Endothelial cell (in vitro differentiated cells): ENCODE results near the gene ATRX. TPM values are rescaled to one million over a fixed set of nuclear protein-coding genes. Genes with fewer than 3 reads are reported as not detected.
"Not testable (repeated sequence)": the region's sequence is repeated elsewhere in the genome, so short reads cannot be mapped to it uniquely, and the experiment has no call there.

Experiments
- DNase-seq: peaks from one replicate; pipeline ENCODE4 v3.0.0; 2021; ENCODE audit warnings: low spot score
- H3K27ac Mint-ChIP-seq: one replicate; pipeline ENCODE4 v1.8.0; 2021; ENCODE audit warnings: mixed read lengths, inconsistent platforms; ENCODE audit not compliant: unreplicated experiment
- H3K27me3 Mint-ChIP-seq: one replicate; pipeline ENCODE4 v1.8.0; 2021; ENCODE audit warnings: mild to moderate bottlenecking, moderate library complexity, mixed read lengths, inconsistent platforms; ENCODE audit not compliant: unreplicated experiment
- H3K36me3 Mint-ChIP-seq: one replicate; pipeline ENCODE4 v1.8.0; 2021; ENCODE audit warnings: mild to moderate bottlenecking, low read depth, mixed read lengths, inconsistent platforms; ENCODE audit not compliant: unreplicated experiment
- H3K4me1 Mint-ChIP-seq: one replicate; pipeline ENCODE4 v1.8.0; 2021; ENCODE audit warnings: mild to moderate bottlenecking, mixed read lengths, inconsistent platforms; ENCODE audit not compliant: unreplicated experiment
- H3K4me3 Mint-ChIP-seq: one replicate; pipeline ENCODE4 v1.8.0; 2021; ENCODE audit warnings: mild to moderate bottlenecking, mixed read lengths, inconsistent platforms; ENCODE audit not compliant: unreplicated experiment
- H3K9me3 Mint-ChIP-seq: one replicate; pipeline ENCODE4 v1.8.0; 2021; ENCODE audit warnings: mixed read lengths, inconsistent platforms; ENCODE audit not compliant: unreplicated experiment
- total RNA-seq: library from RNA; stranded (reverse); fragmentation: NEBNext Ultra II Directional; extraction: Animal tissue kit (Norgen Biotek cat#: 25700); gene quantifications from one replicate; pipeline ENCODE4 v1.2.1, GENCODE V29; 2021; ENCODE audit not compliant: unreplicated experiment
- TF ChIP-seq, protein P1 (sequence below): fragments of 200-600 bp; sonication (generic); IDR thresholded peaks from one replicate; pipeline ENCODE4 v1.5.0; 2021; ENCODE audit warnings: antibody characterized with exemption; ENCODE audit not compliant: unreplicated experiment

Gene ATRX
- total RNA-seq, 1 donor from 2014 or later, result 112 TPM

DNA sequence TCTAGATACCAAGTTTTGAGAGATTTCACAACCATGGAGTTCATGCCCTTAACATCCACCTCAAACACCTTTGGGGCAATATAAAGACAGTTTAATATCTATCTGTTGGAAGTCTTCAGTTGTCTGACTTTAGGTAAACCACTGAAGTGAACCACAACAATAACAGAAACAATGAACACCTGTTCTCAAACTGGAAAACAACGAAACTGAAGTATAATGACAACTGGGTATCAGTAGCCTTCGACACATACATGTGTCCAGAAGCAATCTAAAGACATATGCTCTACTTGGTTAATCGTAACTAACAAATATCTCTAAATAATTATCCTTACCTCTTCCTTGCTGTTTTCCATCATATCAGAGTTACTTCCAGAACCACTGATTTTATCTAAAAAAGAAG is 87.8 kb downstream of the ATRX start:
- TF ChIP-seq, protein P1, sequence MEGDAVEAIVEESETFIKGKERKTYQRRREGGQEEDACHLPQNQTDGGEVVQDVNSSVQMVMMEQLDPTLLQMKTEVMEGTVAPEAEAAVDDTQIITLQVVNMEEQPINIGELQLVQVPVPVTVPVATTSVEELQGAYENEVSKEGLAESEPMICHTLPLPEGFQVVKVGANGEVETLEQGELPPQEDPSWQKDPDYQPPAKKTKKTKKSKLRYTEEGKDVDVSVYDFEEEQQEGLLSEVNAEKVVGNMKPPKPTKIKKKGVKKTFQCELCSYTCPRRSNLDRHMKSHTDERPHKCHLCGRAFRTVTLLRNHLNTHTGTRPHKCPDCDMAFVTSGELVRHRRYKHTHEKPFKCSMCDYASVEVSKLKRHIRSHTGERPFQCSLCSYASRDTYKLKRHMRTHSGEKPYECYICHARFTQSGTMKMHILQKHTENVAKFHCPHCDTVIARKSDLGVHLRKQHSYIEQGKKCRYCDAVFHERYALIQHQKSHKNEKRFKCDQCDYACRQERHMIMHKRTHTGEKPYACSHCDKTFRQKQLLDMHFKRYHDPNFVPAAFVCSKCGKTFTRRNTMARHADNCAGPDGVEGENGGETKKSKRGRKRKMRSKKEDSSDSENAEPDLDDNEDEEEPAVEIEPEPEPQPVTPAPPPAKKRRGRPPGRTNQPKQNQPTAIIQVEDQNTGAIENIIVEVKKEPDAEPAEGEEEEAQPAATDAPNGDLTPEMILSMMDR, result no peak
- no peak overlapping the region for H3K4me3 Mint-ChIP-seq
- no peak overlapping the region for H3K27ac Mint-ChIP-seq
- no peak for DNase-seq
- no peaks in the 10 kb centered on the region for H3K4me1 Mint-ChIP-seq
- H3K27me3 Mint-ChIP-seq, result no peaks in the 10 kb centered on the region
- peaks cover 9% of the 10 kb centered on the region for H3K36me3 Mint-ChIP-seq
- H3K9me3 Mint-ChIP-seq, result no peaks in the 10 kb centered on the region

DNA sequence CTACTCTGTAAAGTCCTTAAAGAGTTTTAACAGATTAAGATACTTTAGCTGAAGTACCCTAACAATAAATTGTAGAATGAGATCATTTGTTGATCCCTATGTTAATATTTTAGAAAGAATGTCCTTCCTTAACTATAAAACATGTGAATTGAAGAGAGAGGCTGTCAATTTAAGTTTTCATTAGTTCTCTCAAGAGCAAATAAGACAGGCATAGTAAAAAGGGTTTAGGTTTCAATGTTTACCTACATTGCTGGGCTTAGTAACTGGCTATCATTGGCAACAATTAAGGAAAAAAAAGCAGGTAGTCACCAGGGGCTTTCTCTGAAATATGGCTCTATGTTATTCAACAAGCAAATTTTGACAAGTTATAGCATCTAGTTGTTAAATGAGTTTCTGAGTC is 91.5 kb downstream of the ATRX start:
- no peaks in the 10 kb centered on the region for H3K4me1 Mint-ChIP-seq
- H3K4me3 Mint-ChIP-seq, result no peak overlapping the region
- no peaks in the 10 kb centered on the region for H3K9me3 Mint-ChIP-seq
- TF ChIP-seq, protein P1, result no peak
- H3K27me3 Mint-ChIP-seq, result no peaks in the 10 kb centered on the region
- H3K36me3 Mint-ChIP-seq, result no peaks in the 10 kb centered on the region
- DNase-seq, result no peak
- H3K27ac Mint-ChIP-seq, result no peak overlapping the region

DNA sequence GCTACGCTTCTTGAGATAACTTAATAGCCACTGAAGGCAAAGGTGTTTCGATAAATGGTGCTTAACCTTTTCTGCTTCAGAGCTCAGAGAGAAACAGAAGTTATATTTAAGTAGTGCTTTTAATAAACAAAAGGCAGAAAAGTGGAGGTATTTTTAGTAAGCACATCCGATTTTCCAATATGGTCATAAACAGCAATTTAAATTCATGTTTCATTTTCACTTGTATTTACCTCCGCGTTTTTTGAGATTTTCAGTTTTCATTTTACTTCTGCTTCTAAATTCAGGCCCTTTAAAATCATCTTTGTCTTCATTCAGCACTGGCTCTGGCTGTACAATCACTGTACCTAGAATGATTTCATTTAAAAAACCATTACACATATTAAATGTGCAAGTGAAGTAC is 92.4 kb downstream of the ATRX start:
- Mint-ChIP-seq H3K4me1 (no peaks in the 10 kb centered on the region), H3K4me3 (no peak overlapping the region), H3K36me3 (no peaks in the 10 kb centered on the region), H3K27ac (no peak overlapping the region), H3K9me3 (no peaks in the 10 kb centered on the region), H3K27me3 (no peaks in the 10 kb centered on the region)
- DNase-seq, result no peak
- TF ChIP-seq, protein P1, result no peak

DNA sequence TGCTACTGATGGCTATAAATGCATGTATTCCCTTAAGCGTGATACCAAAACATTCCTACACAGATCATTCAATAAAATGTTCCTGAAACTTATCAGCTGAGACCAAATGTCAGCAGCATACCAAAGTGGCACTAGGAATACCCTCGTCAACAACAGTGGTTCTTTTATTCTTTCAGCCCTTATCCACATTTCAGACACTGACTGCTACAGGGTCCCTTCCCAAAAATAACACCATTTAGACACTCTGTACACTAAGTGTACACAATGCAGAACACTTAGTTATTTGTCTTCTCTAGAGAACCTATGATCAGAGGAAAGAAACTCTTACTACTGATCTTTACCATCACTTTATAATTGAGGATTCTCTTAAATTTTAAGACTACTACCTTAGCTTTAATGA is 94.1 kb downstream of the ATRX start:
- H3K27ac Mint-ChIP-seq, result no peak overlapping the region
- no peak overlapping the region for H3K4me3 Mint-ChIP-seq
- no peaks in the 10 kb centered on the region for H3K4me1 Mint-ChIP-seq
- no peaks in the 10 kb centered on the region for H3K36me3 Mint-ChIP-seq
- H3K9me3 Mint-ChIP-seq, result no peaks in the 10 kb centered on the region
- no peak for DNase-seq
- TF ChIP-seq, protein P1, result no peak
- H3K27me3 Mint-ChIP-seq, result no peaks in the 10 kb centered on the region

DNA sequence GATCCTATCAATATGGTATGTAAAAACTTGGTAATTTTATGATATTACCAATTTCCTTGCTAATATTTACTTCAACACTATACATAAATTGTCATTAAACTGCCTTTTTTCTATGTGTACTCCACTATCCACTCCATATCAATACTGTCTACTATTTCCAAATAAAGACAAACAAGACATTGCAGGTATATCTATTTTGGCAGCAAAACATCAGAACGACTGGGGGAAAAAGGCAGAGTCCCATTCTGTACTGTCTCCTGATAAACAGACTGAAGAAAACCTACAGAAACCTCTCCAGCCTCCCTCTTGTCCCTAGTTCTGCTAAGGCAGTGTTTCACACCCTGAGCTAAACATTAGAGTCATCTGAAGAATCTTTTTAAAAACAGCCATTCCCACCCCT is 96.6 kb downstream of the ATRX start:
- no peak overlapping the region for H3K27ac Mint-ChIP-seq
- TF ChIP-seq, protein P1, result no peak
- DNase-seq, result no peak
- no peak overlapping the region for H3K4me3 Mint-ChIP-seq
- no peaks in the 10 kb centered on the region for H3K4me1 Mint-ChIP-seq
- peaks cover 9% of the 10 kb centered on the region for H3K36me3 Mint-ChIP-seq
- H3K9me3 Mint-ChIP-seq, result no peaks in the 10 kb centered on the region
- H3K27me3 Mint-ChIP-seq, result no peaks in the 10 kb centered on the region

DNA sequence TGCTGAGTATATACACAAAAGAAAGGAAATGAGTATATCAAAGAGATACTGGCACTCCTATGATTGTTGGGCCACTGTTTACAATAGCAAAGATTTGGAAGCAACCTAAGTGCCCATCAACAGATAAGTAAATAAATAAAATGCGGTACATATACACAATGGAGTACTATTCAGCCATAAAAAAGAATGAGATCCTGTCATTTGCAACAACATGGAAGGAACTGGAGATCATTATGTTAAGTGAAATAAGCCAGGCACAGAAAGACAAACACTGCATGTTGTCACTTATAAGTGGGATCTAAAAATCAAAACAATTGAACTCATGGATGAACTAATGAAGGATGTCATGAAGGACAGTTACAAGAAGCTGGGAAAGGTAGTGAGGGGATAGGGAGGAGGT is 100.3 kb downstream of the ATRX start:
- not testable (repeated sequence) for H3K9me3 Mint-ChIP-seq, H3K27ac Mint-ChIP-seq, H3K4me1 Mint-ChIP-seq, H3K27me3 Mint-ChIP-seq, DNase-seq, H3K4me3 Mint-ChIP-seq
- peaks cover 17% of the 10 kb centered on the region for H3K36me3 Mint-ChIP-seq
